Vagina (tissue), 2 donors: ENCODE measurements around the gene FLNB. TPM values are rescaled to one million over a fixed set of nuclear protein-coding genes. Genes with fewer than 3 reads are reported as not detected.
A peak's percentile ranks its signal among the peaks of the same experiment; 100 is the strongest.

ENCODE experiments used
- DNase-seq, 2 donors: peaks; one replicate each; pipeline ENCODE4 v3.0.0-alpha.2; 2017; ENCODE audit errors: extremely low spot score in 2 of 2
- H3K27ac ChIP-seq: fragments of 200-600 bp; sonication (generic); one replicate; pipeline ENCODE4 v1.5.1; 2019
- H3K27me3 ChIP-seq: fragments of 200-600 bp; sonication (generic); one replicate; pipeline ENCODE4 v1.5.1; 2019
- H3K36me3 ChIP-seq, 2 donors: fragments of 200-600 bp; sonication (generic); one replicate each; pipeline ENCODE4 v1.5.1; 2017 to 2019
- H3K4me1 ChIP-seq: fragments of 200-600 bp; sonication (generic); one replicate; pipeline ENCODE4 v1.5.1; 2019
- H3K4me3 ChIP-seq, 2 donors: fragments of 200-600 bp; sonication (generic); 1 replicate in 1 of 2; 2 replicates in 1 of 2; pipeline ENCODE4 v1.5.1; 2016 to 2019
- H3K9me3 ChIP-seq: fragments of 200-600 bp; sonication (generic); one replicate; pipeline ENCODE4 v1.5.1; 2019
- CTCF ChIP-seq, 3 experiments: fragments of 450-650 bp in 2 of 3; fragments of 200-600 bp in 1 of 3; sonication (generic) in 1 of 3; IDR thresholded peaks; one replicate each; pipeline ENCODE4 v1.5.1; 2017 to 2019; ENCODE audit warnings: antibody characterized with exemption in 3 of 3, mild to moderate bottlenecking in 2 of 3, moderate library complexity in 2 of 3
- POLR2A ChIP-seq, 2 donors: fragments of 450-650 bp; IDR thresholded peaks; one replicate each; pipeline ENCODE4 v1.6.1; 2017; ENCODE audit warnings: antibody characterized with exemption in 2 of 2, mild to moderate bottlenecking in 2 of 2, moderate library complexity in 2 of 2
- POLR2AphosphoS5 ChIP-seq, 2 donors: sonication (generic); formaldehyde crosslinking; IDR thresholded peaks; one replicate each; pipeline ENCODE4 v1.9.0; 2017; ENCODE audit warnings: antibody characterized with exemption in 2 of 2, mild to moderate bottlenecking in 2 of 2, low read depth in 1 of 2; ENCODE audit not compliant: insufficient read depth in 1 of 2
- intact Hi-C: fragments of 100-400 bp; cut with DNase I; formaldehyde crosslinking; loops from one replicate; pipeline ENCODE4 v1.15.1; 2023
- total RNA-seq: library from RNA; depleted of rRNA; stranded (reverse); fragments of >200 nt; gene quantifications from one replicate; pipeline ENCODE4 v1.2.3, GENCODE V29; 2016

Gene FLNB
- total RNA-seq = 147 TPM

GRCh38 chr3:58008141-58009025, at the start of gene FLNB:
Gene FLNB, plus strand, starts transcription at chr3:58008422. Its CDS starts 143 bp downstream, at chr3:58008565.
- DNase-seq = no peak
- H3K27ac ChIP-seq = peak within 1 kb of the TSS; percentile 74
- peak within 1 kb of the TSS; percentile 70 to 78 for H3K4me3 ChIP-seq
- H3K9me3 ChIP-seq = no peaks in the 10 kb centered on the region
- H3K4me1 ChIP-seq = peaks cover 45% of the 10 kb centered on the region
- H3K36me3 ChIP-seq = no peaks in the 10 kb centered on the region
- intact Hi-C loops = loop anchor here (5.0 kb wide), 2 partner anchors 44 to 159 kb away; no protein-coding TSS in a partner anchor
- TF ChIP-seq POLR2AphosphoS5 (IDR thresholded peaks at IDR 0.05; ENCODE audit: insufficient read depth in 1 of 2, low read depth in 1 of 2) (peak in 1 of 2 donors; percentile 79), CTCF (IDR thresholded peaks at IDR 0.05) (peak; percentile 29 to 90 (median 70)), POLR2A (IDR thresholded peaks at IDR 0.05) (peak in 1 of 2 donors; percentile 36)
- no peaks in the 10 kb centered on the region for H3K27me3 ChIP-seq

GRCh38 chr3:57958642-57959422, 49.4 kb upstream of the FLNB start:
- Histone ChIP-seq H3K4me1 (peaks cover 21% of the 10 kb centered on the region), H3K27ac (peak overlapping the region; percentile 74), H3K4me3 (peak overlapping the region in 1 of 2 donors; percentile 18), H3K9me3 (no peaks in the 10 kb centered on the region), H3K36me3 (no peaks in the 10 kb centered on the region), H3K27me3 (no peaks in the 10 kb centered on the region)
- DNase-seq = no peak
- TF ChIP-seq POLR2AphosphoS5 (IDR thresholded peaks at IDR 0.05; ENCODE audit: insufficient read depth in 1 of 2, low read depth in 1 of 2) (no peak), CTCF (IDR thresholded peaks at IDR 0.05) (no peak), POLR2A (IDR thresholded peaks at IDR 0.05) (no peak)
- intact Hi-C loops = no loop called here

- Histone ChIP-seq H3K27ac (peak overlapping the region; percentile 74), H3K27me3 (no peaks in the 10 kb centered on the region), H3K4me3 (peak overlapping the region in 1 of 2 donors; percentile 18), H3K36me3 (no peaks in the 10 kb centered on the region), H3K4me1 (peaks cover 21% of the 10 kb centered on the region), H3K9me3 (no peaks in the 10 kb centered on the region)
- DNase-seq = no peak
- intact Hi-C loops = no loop called here
- TF ChIP-seq CTCF (IDR thresholded peaks at IDR 0.05) = no peak
- TF ChIP-seq POLR2AphosphoS5 (IDR thresholded peaks at IDR 0.05; ENCODE audit: insufficient read depth in 1 of 2, low read depth in 1 of 2) = peak in 1 of 2 donors; percentile 74
- no peak for TF ChIP-seq POLR2A (IDR thresholded peaks at IDR 0.05)
Observed at GRCh38 chr3:57959423-57960173, 48.6 kb upstream of the FLNB start.

GRCh38 chr3:57960174-57960505, 48.1 kb upstream of the FLNB start:
- Histone ChIP-seq H3K36me3 (no peaks in the 10 kb centered on the region), H3K4me3 (peak overlapping the region in 1 of 2 donors; percentile 18), H3K4me1 (peaks cover 21% of the 10 kb centered on the region), H3K27ac (peak overlapping the region; percentile 74), H3K27me3 (no peaks in the 10 kb centered on the region), H3K9me3 (no peaks in the 10 kb centered on the region)
- no peak for TF ChIP-seq POLR2A (IDR thresholded peaks at IDR 0.05)
- no peak for TF ChIP-seq POLR2AphosphoS5 (IDR thresholded peaks at IDR 0.05; ENCODE audit: insufficient read depth in 1 of 2, low read depth in 1 of 2)
- TF ChIP-seq CTCF (IDR thresholded peaks at IDR 0.05) = no peak
- DNase-seq = no peak
- intact Hi-C loops = no loop called here
